GM12878 (cell line): ENCODE results near the gene SPATA31D1. TPM values are rescaled to one million over a fixed set of nuclear protein-coding genes. Genes with fewer than 3 reads are reported as not detected.

Experiments used
- BACH1 ChIP-seq: fragments of 450-650 bp; IDR thresholded peaks from 2 replicates; pipeline ENCODE4 v1.6.1; 2017; ENCODE audit warnings: mild to moderate bottlenecking, borderline replicate concordance
- polyA plus RNA-seq, 11 experiments: library from polyadenylated mRNA; depleted of rRNA in 4 of 11; unstranded in 6 of 11; stranded (reverse) in 5 of 11; fragments of >200 nt; fragmentation: Nextera tagmentation in 4 of 11; fragmentation: Illumina TruSeq in 1 of 11; extraction: Ambion mirVana in 4 of 11; extraction: Trizol in 1 of 11; gene quantifications; 1 replicate in 1 of 11; 2 replicates in 10 of 11; pipeline versions ENCODE4 v1.2.1 to v1.2.3, GENCODE V29; 2011 to 2016; ENCODE audit warnings: inconsistent platforms in 2 of 11, missing spikeins in 2 of 11, low read depth in 1 of 11
- total RNA-seq, 4 experiments: library from RNA; depleted of rRNA in 3 of 4; stranded (reverse); fragments of >200 nt in 3 of 4; fragmentation: Illumina TruSeq in 1 of 4; extraction: Trizol in 1 of 4; gene quantifications; 2 replicates each; pipeline versions ENCODE4 v1.2.1 to v1.2.3, GENCODE V29; 2013 to 2021
- TF ChIP-seq, protein P1 (sequence below): fragments of 450-650 bp; IDR thresholded peaks from 2 replicates; pipeline ENCODE4 v1.6.1; 2017; ENCODE audit warnings: mild to moderate bottlenecking, moderate library complexity
- TF ChIP-seq, protein P2 (sequence below): fragments of 450-650 bp; IDR thresholded peaks from 2 replicates; pipeline ENCODE4 v1.6.1; 2018; ENCODE audit warnings: borderline replicate concordance, mild to moderate bottlenecking; ENCODE audit not compliant: partially characterized antibody
- TF ChIP-seq, protein P3 (sequence below): fragments of 450-650 bp; IDR thresholded peaks from 2 replicates; pipeline ENCODE4 v1.6.1; 2014; ENCODE audit warnings: mild to moderate bottlenecking

Gene SPATA31D1
- total and polyA plus RNA-seq, 10 of the 15 experiments (the other 5 are each of a cell fraction or from before 2014, with no cell fraction given): 0.01 to 0.45 (median 0.05) TPM; not detected in 4

DNA sequence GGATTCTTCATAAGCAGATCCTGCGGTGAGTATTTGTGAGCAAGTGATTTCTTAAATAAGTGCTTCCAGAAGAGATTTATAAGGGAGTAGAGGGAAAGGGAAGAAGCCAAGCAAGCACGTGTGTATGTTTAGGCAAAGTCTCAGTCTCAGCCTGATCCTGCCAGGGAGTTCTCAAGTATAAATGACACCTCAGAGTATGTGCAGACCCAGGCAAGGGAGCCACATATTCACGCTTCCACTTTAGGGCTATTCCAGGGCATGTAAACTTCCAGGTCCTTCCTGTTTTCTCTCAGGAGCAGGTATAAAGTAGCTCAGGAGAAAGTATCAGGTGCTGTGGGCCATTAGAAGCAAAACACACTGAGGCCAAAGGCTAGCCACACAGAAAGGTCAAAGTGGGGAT, 22.6 kb downstream of the SPATA31D1 start (continued):
- TF ChIP-seq, protein P1, sequence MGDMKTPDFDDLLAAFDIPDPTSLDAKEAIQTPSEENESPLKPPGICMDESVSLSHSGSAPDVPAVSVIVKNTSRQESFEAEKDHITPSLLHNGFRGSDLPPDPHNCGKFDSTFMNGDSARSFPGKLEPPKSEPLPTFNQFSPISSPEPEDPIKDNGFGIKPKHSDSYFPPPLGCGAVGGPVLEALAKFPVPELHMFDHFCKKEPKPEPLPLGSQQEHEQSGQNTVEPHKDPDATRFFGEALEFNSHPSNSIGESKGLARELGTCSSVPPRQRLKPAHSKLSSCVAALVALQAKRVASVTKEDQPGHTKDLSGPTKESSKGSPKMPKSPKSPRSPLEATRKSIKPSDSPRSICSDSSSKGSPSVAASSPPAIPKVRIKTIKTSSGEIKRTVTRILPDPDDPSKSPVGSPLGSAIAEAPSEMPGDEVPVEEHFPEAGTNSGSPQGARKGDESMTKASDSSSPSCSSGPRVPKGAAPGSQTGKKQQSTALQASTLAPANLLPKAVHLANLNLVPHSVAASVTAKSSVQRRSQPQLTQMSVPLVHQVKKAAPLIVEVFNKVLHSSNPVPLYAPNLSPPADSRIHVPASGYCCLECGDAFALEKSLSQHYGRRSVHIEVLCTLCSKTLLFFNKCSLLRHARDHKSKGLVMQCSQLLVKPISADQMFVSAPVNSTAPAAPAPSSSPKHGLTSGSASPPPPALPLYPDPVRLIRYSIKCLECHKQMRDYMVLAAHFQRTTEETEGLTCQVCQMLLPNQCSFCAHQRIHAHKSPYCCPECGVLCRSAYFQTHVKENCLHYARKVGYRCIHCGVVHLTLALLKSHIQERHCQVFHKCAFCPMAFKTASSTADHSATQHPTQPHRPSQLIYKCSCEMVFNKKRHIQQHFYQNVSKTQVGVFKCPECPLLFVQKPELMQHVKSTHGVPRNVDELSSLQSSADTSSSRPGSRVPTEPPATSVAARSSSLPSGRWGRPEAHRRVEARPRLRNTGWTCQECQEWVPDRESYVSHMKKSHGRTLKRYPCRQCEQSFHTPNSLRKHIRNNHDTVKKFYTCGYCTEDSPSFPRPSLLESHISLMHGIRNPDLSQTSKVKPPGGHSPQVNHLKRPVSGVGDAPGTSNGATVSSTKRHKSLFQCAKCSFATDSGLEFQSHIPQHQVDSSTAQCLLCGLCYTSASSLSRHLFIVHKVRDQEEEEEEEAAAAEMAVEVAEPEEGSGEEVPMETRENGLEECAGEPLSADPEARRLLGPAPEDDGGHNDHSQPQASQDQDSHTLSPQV: no peak
- TF ChIP-seq, protein P2, sequence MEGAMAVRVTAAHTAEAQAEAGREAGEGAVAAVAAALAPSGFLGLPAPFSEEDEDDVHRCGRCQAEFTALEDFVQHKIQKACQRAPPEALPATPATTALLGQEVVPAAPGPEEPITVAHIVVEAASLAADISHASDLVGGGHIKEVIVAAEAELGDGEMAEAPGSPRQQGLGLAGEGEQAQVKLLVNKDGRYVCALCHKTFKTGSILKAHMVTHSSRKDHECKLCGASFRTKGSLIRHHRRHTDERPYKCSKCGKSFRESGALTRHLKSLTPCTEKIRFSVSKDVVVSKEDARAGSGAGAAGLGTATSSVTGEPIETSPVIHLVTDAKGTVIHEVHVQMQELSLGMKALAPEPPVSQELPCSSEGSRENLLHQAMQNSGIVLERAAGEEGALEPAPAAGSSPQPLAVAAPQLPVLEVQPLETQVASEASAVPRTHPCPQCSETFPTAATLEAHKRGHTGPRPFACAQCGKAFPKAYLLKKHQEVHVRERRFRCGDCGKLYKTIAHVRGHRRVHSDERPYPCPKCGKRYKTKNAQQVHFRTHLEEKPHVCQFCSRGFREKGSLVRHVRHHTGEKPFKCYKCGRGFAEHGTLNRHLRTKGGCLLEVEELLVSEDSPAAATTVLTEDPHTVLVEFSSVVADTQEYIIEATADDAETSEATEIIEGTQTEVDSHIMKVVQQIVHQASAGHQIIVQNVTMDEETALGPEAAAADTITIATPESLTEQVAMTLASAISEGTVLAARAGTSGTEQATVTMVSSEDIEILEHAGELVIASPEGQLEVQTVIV: no peak
- TF ChIP-seq, protein P3, sequence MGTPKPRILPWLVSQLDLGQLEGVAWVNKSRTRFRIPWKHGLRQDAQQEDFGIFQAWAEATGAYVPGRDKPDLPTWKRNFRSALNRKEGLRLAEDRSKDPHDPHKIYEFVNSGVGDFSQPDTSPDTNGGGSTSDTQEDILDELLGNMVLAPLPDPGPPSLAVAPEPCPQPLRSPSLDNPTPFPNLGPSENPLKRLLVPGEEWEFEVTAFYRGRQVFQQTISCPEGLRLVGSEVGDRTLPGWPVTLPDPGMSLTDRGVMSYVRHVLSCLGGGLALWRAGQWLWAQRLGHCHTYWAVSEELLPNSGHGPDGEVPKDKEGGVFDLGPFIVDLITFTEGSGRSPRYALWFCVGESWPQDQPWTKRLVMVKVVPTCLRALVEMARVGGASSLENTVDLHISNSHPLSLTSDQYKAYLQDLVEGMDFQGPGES: no peak
- no peak for TF ChIP-seq BACH1
